ENCODE results near the gene NECTIN1.

Gene NECTIN1

DNA sequence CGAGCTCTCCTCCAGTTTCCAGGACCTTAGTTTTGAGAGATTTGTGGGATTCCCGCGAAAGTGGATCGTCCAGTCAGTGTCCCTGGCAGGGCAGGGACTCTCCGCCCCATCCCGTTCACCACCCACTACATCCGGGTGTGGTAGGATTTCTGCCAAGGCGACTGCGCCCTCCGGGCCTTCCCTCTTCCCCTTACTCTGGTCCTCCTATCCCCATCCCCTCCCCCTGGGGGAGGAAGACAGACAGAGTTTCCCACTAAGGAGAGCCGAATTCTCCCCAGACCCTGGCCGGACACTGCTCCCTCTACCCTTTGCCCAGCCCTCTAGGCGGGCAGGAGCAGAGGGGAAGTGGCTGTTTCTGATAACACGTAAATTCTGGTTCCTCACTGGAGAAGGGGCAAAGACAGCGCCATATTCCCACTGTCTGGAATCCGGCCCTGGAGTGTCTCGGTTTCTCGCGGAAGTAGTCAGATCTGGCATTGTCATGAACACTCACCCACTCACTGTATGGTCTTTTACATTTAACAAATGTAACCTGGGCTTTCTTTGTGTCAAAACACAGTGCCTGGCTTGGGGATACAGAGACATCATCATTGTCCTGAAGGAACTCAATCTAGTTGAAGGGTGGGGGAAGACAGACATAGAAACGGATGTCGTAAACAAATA is 1.1 kb upstream of the NECTIN1 start:
- Histone ChIP-seq H2AFZ (ENCODE audit: low read length) (peak overlapping the region; percentile 89), H3K36me3 (replicated peaks; ENCODE audit: insufficient read depth, low read length) (no peaks in the 10 kb centered on the region), H3F3A (ENCODE audit: insufficient read depth, low read length) (no peaks in the 10 kb centered on the region), H3K9me3 (replicated peaks; ENCODE audit: insufficient read depth, low read length) (no peaks in the 10 kb centered on the region), H3K79me2 (ENCODE audit: low read length) (peaks cover 34% of the 10 kb centered on the region), H3K9me2 (replicated peaks; ENCODE audit: insufficient read depth, low read length) (no peaks in the 10 kb centered on the region), H3K9ac (ENCODE audit: low read length) (peak overlapping the region; percentile 82; the same call in 1 of the 2 replicates), H3K4me3 (ENCODE audit: low read length) (peak overlapping the region; percentile 86), H3K27ac (ENCODE audit: low read length) (no peak overlapping the region), H4K20me1 (ENCODE audit: insufficient read depth, low read length) (0 out of 2 replicates have a peak, but pooled peaks cover 4% of the 10 kb centered on the region), H3K4me2 (ENCODE audit: low read depth, low read length) (peak overlapping the region; percentile 97), H3K4me1 (ENCODE audit: low read length) (peaks cover 13% of the 10 kb centered on the region; the same call in 1 of the 2 replicates), H3K27me3 (replicated peaks; ENCODE audit: insufficient read depth, low read length) (peaks cover 5% of the 10 kb centered on the region)
- no peak for TF ChIP-seq EZH2phosphoT487 (IDR thresholded peaks at IDR 0.05; ENCODE audit: low read length)
- TF ChIP-seq, protein P1, sequence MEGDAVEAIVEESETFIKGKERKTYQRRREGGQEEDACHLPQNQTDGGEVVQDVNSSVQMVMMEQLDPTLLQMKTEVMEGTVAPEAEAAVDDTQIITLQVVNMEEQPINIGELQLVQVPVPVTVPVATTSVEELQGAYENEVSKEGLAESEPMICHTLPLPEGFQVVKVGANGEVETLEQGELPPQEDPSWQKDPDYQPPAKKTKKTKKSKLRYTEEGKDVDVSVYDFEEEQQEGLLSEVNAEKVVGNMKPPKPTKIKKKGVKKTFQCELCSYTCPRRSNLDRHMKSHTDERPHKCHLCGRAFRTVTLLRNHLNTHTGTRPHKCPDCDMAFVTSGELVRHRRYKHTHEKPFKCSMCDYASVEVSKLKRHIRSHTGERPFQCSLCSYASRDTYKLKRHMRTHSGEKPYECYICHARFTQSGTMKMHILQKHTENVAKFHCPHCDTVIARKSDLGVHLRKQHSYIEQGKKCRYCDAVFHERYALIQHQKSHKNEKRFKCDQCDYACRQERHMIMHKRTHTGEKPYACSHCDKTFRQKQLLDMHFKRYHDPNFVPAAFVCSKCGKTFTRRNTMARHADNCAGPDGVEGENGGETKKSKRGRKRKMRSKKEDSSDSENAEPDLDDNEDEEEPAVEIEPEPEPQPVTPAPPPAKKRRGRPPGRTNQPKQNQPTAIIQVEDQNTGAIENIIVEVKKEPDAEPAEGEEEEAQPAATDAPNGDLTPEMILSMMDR (IDR thresholded peaks at IDR 0.05; ENCODE audit: low read length) = no peak
- TF ChIP-seq EZH2 (optimal IDR thresholded peaks at IDR 0.05; ENCODE audit: low read depth, low read length) = no peak
- DNase-seq = no peak

DNA sequence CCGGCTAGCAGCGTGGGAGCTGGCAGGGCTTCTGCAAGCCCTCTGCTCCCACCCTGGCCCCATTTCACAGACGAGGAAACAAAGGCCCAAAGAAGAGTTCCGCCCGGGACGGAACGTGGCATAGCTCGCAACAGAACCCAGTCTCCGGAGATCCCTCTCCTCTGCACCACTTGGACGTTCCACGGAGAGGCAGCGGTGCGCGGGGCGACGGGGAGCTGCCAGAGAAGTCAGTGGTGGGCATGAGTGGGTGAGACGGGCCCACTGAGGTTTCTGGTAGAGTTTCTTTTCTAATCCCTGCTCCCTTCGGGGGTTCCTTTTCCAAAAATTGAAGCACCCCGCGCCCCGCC is 554 bp upstream of the NECTIN1 start:
- peaks cover 5% of the 10 kb centered on the region for H3K27me3 ChIP-seq (replicated peaks; ENCODE audit: insufficient read depth, low read length)
- H3K79me2 ChIP-seq (ENCODE audit: low read length) = peaks cover 39% of the 10 kb centered on the region
- H4K20me1 ChIP-seq (ENCODE audit: insufficient read depth, low read length) = 0 out of 2 replicates have a peak, but pooled peaks cover 4% of the 10 kb centered on the region
- H3K27ac ChIP-seq (ENCODE audit: low read length) = peak overlapping the region; percentile 84; the same call in 1 of the 2 replicates
- H3K9me3 ChIP-seq (replicated peaks; ENCODE audit: insufficient read depth, low read length) = no peaks in the 10 kb centered on the region
- H3K36me3 ChIP-seq (replicated peaks; ENCODE audit: insufficient read depth, low read length) = no peaks in the 10 kb centered on the region
- 0 out of 2 replicates have a peak, but pooled peaks cover 5% of the 10 kb centered on the region for H3F3A ChIP-seq (ENCODE audit: insufficient read depth, low read length)
- H3K4me3 ChIP-seq (ENCODE audit: low read length) = peak overlapping the region; percentile 86
- H3K4me2 ChIP-seq (ENCODE audit: low read depth, low read length) = peak overlapping the region; percentile 97
- DNase-seq = no peak
- H3K4me1 ChIP-seq (ENCODE audit: low read length) = peaks cover 18% of the 10 kb centered on the region; the same call in 1 of the 2 replicates
- TF ChIP-seq, protein P1 (IDR thresholded peaks at IDR 0.05; ENCODE audit: low read length) = peak; percentile 9; the same call in 1 of the 2 replicates
- no peak for TF ChIP-seq EZH2 (optimal IDR thresholded peaks at IDR 0.05; ENCODE audit: low read depth, low read length)
- H3K9me2 ChIP-seq (replicated peaks; ENCODE audit: insufficient read depth, low read length) = no peaks in the 10 kb centered on the region
- H3K9ac ChIP-seq (ENCODE audit: low read length) = peak overlapping the region; percentile 82; the same call in 1 of the 2 replicates
- H2AFZ ChIP-seq (ENCODE audit: low read length) = peak overlapping the region; percentile 89

DNA sequence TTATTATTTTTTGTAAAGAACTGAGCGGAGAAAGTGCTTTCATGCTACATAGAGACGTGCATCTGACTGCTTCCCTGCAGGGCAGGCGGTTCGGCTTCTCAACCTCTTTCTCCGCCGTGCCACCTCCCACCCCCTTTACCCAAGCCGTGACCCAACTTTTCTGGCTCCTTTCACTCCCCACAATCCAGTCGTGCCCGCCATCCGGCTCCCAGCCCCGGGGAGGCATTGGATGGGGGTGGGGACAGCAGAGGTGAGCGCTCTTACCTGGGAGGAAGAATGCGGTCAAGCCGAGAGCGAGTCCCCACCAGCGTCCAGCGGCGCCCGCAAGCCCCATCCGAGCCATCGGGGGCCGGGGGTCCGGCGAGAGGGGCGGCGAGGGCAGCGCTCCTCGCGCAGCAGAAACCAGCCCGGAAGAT is 781 bp downstream of the NECTIN1 start:
- Histone ChIP-seq H3K9me3 (replicated peaks; ENCODE audit: insufficient read depth, low read length) (no peaks in the 10 kb centered on the region), H3F3A (ENCODE audit: insufficient read depth, low read length) (peaks cover 8% of the 10 kb centered on the region; the same call in 1 of the 2 replicates), H3K36me3 (replicated peaks; ENCODE audit: insufficient read depth, low read length) (no peaks in the 10 kb centered on the region), H3K27ac (ENCODE audit: low read length) (peak overlapping the region; percentile 53; the same call in 1 of the 2 replicates), H3K9ac (ENCODE audit: low read length) (peak overlapping the region; percentile 76), H3K9me2 (replicated peaks; ENCODE audit: insufficient read depth, low read length) (no peaks in the 10 kb centered on the region), H4K20me1 (ENCODE audit: insufficient read depth, low read length) (0 out of 2 replicates have a peak, but pooled peaks cover 4% of the 10 kb centered on the region), H3K4me2 (ENCODE audit: low read depth, low read length) (peak overlapping the region; percentile 97), H3K4me3 (ENCODE audit: low read length) (peak overlapping the region; percentile 86), H3K4me1 (ENCODE audit: low read length) (peaks cover 26% of the 10 kb centered on the region), H2AFZ (ENCODE audit: low read length) (peak overlapping the region; percentile 47; the same call in 1 of the 2 replicates), H3K79me2 (ENCODE audit: low read length) (peaks cover 52% of the 10 kb centered on the region), H3K27me3 (replicated peaks; ENCODE audit: insufficient read depth, low read length) (peaks cover 5% of the 10 kb centered on the region)
- peak; percentile 36 for DNase-seq
- no peak for TF ChIP-seq EZH2 (optimal IDR thresholded peaks at IDR 0.05; ENCODE audit: low read depth, low read length)
- TF ChIP-seq, protein P1 (IDR thresholded peaks at IDR 0.05; ENCODE audit: low read length) = no peak
- no peak for TF ChIP-seq EZH2phosphoT487 (IDR thresholded peaks at IDR 0.05; ENCODE audit: low read length)

All from MM.1S (cell line).